Fibroblast of peridontal ligament (primary cell): Measurements from ENCODE around the gene KCNJ3.
"Not testable (repeated sequence)": the region's sequence is repeated elsewhere in the genome, so short reads cannot be mapped to it uniquely, and the experiment has no call there.

Experiments used
- DNase-seq: peaks from one replicate; pipeline ENCODE4 v3.0.0-alpha.2; 2010; ENCODE audit errors: extremely low read depth

Gene KCNJ3

DNA sequence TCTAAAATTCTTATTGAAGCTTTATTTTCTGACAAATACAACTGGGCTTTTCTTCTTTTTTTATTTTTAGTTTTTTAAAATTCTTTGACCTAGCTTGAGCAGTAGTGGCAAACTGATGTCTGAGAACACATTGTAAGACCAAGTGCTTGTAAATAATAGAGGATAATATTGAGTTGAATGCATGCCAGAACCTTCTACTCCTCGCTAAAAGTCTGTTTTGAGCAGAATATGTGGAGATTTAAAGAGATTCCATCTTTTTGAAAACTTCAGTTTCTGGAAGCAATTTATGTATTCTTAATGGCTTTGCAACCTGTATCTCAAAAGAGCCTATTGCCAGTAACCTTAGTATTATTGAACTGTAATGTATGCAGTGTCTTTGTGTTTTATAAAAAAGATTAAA is 148.3 kb downstream of the KCNJ3 start:
- no peak for DNase-seq

GRCh38 chr2:154849482-154849881 is 151.0 kb downstream of the KCNJ3 start:
- DNase-seq: no peak

GRCh38 chr2:154850532-154850931 is 152.0 kb downstream of the KCNJ3 start:
- no peak for DNase-seq

- DNase-seq: no peak
Measured at GRCh38 chr2:154855138-154855537, 156.6 kb downstream of the KCNJ3 start.

- DNase-seq: not testable (repeated sequence)
Measured at GRCh38 chr2:154867151-154867550, 168.7 kb downstream of the KCNJ3 start.

DNA sequence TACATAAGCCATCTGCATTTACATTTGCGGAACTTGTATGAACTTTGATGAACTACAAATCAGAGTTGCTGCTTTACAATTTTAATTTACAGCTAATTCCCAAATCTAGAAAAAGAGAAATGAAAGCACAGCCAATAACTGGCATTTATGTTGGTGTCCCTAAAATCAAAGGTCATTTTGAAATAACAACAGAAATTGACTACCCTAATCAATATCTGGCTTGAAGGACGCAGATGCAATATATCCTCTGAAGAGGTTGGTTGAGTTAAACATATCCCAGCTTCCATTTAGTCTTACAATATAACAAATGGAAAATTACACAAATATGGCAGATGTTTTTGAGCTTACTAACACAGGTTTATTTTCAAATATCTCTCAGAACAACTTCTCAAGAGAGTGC is 177.5 kb downstream of the KCNJ3 start:
- DNase-seq: no peak

DNA sequence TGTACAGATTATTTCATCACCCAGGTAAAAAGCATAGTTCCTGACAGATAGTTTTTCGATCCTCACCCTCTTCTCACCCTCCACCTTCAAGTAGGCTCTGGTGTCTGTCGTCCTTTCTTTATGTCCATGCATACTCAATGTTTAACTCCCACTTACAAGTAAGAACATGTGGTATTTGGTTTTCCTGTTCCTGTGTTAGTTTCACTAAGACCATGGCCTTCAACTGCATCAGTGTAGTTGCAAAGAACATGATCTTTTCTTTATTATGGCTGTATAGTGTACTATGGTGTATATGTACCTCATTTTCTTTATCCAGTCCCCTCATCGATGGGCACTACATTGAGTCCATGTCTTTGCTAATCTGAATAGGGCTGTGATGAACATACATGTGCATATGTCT is 184.2 kb downstream of the KCNJ3 start:
- no peak for DNase-seq

DNA sequence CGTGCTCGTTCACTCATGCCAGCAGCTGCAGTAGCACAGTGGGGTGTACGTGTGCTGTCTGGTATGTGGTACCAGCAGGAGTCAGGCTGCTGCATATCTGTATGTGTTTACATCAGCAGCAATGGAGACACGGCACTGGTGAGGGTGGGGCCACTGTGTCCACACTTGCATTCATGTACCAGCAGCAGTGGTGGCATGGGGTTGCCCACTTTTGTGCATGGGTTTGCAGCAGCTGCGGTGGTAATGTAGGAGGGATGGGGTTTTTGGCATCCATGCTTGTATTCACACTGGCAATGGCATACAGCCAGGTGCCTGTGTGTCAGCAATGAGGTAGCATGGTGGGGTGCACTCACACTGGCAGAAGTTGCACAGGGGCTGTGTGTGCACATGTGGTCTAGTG is 187.8 kb downstream of the KCNJ3 start:
- DNase-seq: no peak

- no peak for DNase-seq
Measured at GRCh38 chr2:154898269-154898668, 199.8 kb downstream of the KCNJ3 start.

DNA sequence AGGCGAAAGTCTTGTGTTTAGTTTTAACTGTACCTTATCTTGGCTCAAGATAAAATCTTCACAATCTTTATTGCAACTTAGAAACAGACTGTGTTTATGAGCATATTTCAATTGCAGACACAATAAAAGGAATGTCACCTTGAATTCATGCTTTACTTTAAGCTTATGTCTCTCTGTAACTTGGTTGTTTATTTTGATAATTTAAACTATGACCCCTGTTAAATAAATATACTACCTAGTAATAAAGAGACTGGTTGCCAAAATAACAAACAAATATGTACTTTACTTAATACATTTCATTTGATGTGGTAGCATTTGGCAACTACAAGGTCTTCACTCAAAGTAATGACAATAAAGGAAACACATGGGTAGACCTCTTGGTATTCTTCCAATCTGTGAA is 202.6 kb downstream of the KCNJ3 start:
- DNase-seq: no peak
